Stimulated activated naive CD8-positive, alpha-beta T cell treated with anti-CD3 and anti-CD28 coated beads, Interleukin-15, Interleukin-2, amounts not matched to agents 100 U/mL and 50 U/mL, for 24 hours (primary cell): ENCODE results near the gene BLCAP.

Source experiments
- ATAC-seq: fragments of 150-1000 bp; cut with Tn5 transposase; one replicate; pipeline ENCODE4 v1.10.0; 2021
- DNase-seq: peaks from one replicate; pipeline ENCODE4 v3.0.0; 2021

Gene BLCAP

DNA sequence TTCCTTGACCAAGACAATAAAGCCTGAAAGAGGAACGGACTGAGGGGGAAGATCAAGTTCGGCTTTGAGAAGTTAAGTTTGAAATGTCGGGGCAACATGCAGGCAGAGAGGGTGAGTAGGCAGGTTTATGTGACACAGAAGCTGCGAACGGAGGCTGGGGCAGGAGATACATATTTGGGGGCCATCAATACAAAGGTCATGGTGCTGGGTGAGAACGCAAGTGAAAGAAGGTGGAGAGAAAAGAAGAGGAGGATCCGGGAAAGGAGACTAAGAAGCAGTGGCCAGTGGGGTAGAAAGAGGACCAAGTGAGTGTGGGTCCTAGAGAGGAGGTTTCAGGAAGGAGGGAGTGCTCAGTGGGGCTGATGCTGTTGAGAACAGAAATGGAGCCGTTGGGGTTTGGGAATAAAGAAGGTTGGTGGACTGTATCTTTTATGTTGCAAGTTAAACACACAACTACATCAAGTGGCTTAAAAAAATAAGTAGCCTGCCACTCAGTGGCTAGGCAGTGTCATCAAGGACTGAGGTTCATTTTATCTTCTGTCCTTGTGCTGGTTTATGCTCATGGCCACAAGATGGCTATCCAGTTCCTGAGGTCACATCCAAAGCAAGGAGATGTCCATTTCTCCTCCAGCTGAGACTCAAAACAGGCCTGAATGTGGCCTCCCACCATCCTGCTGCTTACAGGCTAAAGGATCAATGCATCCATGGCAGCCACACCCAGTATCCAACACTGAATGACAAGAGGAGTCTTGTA lies 1.7 kb upstream of the BLCAP start:
- DNase-seq (no peak), ATAC-seq (no peak)

DNA sequence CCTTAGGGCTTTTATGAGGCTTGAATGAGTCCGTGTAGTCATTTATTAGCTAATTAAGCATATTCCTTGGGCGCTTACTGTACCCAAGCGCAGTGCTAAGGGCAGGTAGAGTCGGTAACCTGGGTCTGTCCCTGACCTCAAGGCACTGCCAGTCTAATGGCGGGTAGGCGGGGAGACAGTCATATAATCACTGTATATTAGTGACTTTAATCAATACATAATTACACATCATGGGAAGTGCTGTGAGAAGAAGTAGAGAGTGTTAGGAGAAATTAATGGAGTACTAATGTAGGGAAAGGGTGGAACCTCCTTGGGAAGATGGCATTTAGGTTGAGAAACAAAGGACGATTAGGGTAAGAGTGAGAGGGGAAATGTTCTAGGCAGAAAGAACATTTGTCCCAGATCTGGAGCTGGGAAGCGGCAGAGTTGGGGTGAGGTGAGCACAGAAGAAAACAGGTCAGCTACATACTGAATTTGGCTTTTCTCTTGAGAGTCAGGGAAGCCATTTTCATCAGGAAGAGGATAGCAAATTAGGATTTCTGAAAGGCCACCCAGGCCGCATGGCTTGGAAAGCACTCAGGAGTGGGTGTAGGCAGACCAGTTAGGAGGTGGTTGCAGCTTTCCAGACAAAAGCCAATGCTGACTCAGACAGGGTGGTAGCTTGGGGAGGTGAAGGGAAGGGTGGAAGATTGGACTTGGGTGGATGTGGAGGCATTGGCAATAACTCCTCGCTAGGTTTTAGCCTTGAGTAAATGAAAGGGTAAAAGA lies 954 bp upstream of the BLCAP start:
- DNase-seq (no peak), ATAC-seq (peak; percentile 4)

DNA sequence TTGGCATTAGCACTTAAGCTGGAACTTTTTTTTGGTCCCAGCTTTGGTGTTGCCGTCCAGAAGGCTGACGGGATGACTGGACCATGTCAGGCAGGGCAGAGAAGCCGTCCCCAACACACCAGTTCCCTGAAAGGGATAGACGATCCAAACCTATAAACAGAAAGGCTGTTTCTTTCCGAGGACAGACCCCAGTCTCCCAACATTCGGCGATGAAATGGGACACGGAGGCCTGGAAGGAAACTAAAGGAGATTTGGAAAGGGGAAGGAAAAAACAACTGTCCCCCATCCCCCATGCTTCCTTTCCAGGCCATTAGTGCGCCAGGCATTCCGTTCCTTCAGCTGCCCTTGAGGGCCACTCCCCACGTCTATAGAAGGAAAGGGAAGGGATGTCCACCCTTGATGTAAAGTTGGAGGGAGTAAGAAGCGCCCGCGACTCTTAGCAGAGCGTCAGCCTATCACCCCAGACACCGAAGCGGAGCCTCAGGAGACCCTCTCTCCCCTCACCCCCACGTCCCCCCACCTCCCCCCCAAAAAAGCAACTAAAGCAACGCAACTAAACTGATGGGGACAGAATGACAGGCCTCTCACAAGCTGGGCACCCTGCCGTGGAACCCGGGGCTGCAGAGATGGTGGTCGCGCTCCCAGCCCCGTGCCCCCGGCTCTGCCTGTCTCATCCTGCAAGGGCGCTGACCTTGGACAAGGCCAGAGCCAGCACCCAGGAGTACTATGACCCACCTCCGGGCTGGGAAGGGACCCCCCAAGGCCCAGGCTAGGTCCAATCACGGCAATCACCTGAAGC lies 638 bp downstream of the BLCAP start:
- no peak for DNase-seq
- ATAC-seq = no peak

DNA sequence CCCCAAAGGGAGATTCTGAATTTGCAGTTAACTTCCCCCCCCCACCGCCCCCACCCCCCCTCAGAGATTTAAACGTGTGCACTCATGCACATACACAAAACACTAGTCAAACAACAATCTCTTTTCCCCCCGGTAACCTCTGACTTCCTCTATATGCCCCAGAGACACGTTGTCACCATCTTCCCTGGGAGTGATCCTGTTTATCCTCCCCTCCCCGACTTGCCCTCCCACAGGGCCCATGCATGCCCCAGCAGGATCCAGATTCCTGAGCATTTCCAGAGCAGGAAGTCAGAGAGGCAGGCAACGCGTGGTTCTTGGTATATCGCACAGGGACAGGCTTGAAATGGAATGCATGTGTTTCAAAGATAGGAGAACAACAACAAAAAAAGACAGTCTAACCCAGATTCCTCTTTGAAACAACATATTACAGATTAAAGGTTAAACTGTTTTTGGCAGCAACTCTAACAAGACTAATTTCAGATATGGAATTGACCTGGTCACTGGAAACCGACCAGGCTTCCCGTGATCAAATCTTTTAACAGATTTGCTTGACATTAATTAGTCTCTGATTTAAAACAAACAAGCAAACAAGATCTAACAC lies 1.3 kb downstream of the BLCAP start:
- ATAC-seq = no peak
- no peak for DNase-seq

DNA sequence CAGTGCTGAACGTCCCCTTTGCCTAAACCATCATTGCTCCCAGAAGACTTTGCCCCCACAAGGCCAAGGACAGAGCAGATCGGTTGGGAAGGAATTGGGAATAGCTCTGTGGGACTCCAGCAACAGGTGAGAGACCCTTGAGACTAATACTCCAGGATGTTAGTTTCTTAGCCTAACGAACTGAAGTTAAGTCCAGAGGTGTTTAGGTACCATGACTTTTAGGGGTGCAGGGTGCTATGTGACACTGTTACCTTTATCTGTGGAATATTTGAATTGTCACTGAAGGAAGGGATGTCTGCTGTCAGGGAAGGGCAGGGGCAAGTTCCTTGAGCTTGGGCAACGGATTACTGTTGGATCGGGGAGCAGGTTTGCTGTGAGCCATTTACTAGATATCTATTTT lies 1.9 kb downstream of the BLCAP start:
- ATAC-seq = no peak
- DNase-seq = no peak

DNA sequence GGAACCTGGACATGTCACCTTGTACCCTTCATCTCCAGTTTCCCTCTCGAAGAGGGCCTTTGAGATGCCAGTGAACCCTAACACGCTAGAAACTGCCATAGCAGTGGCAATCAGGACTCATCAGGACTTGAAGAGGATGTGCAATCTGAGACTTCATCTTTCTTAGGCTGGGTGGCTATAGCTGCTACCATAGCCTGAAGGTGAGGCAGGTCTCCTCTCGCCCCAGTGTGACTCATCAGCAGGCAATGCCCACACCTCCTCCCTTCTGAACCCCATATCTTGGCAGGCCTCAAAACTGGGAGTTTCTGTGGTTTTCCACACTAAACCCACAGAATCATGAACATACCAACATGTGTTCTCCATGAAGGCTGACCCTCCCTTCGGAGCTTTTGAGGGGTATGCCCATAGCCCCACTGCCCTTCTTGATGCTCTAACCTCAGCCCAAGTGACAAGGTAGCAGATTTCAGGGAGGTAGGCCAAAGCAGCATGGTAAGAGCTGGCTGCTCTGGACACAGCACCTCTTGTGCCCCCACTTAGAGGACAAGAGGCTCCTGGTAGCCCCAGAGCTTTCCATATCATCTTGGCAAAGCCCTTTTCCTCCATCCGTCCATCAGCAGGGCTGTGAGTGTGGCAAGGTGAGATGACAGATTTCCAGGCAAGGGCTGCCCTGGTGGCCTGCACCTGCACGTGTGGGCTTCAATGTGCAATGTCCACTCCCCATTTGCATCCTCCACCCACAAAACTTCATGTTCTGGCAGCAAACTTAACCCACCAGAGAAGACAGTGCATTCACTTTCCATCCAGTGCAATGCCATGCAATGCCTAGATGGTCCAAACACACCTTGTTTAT lies 2.6 kb downstream of the BLCAP start:
- DNase-seq (peak; percentile 33), ATAC-seq (peak; percentile 26)

DNA sequence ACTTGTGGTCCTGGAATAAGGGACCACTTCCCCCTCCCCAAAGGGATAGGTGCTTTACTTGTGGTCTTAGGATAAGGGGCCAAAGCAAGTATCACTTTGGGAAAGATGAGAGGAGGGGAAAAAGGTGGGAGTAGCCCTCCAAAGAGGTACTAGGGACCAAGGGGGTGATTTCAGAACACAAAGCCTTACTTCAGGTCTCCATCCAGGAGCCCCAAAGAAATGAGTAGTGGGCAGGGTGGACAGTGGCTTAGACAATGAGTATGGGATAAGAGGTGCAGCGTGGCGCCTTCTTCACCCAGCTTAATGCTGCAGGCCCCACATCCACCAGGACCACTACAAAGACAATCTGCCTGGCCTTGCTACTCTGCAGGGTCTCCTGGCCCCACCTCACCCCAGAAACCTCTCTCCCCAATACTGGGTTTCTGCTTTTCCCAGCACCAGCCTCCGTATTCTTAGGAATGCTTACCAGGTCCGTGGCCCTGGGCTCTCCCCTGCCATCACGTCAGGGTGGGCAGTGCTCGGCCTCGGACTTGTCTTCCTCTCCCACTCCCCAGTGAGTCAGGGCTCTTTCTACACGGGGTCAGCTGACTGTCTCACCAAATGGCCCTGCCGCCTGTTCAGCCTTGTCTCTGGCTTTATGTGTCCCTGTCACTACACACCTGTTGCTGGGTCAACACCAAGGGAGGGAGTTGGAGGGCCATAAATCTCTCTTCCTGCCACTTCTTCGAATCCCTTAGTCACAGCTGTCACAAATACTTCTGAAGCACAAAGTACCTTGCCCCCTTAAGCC lies 3.6 kb downstream of the BLCAP start:
- no peak for ATAC-seq
- DNase-seq = no peak

DNA sequence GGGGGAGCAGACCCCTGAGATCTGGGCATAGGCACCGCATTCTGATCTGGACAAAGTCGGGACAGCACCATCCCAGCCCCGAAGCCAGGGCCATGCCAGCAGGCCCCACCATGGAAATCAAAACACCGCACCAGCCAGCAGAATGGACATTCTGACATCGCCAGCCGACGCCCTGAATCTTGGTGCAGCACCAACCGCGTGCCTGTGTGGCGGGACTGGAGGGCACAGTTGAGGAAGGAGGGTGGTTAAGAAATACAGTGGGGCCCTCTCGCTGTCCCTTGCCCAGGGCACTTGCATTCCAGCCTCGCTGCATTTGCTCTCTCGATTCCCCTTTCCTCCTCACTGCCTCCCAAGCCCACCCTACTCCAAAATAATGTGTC lies 4.7 kb downstream of the BLCAP start:
- no peak for ATAC-seq

DNA sequence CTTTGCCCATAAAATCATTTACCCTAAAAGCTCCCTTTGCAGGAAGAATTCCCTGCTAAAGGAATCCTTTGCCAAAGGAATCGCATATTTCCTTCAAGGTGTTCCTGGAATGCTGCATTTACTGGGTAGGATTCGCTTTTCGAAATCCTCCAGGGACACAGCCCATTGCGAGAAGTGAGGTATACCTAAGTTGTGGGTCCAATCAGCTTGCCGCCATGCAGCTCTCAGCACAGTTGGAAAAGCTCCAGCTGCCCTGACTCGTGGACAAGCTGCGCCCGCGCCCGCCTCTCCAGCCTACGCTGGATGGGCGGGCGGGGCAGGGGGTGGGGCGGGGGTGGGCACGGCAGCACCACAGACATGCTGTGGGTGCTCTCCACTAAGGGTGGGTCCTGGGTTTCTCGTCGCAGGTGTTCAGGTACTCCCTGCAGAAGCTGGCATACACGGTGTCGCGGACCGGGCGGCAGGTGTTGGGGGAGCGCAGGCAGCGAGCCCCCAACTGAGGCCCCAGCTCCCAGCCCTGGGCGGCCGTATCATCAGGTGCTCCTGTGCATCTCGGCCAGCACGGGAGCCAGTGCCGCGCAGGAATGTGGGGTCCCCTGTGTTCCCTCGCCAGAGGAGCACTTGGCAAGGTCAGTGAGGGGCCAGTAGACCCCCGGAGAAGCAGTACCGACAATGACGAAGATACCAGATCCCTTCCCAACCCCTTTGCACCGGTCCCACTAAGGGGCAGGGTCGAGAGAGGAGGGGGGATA lies 5.2 kb downstream of the BLCAP start:
- DNase-seq (no peak), ATAC-seq (no peak)

More for the DNA sequence above, 4.7 kb downstream of the BLCAP start:
- no peak for DNase-seq

DNA sequence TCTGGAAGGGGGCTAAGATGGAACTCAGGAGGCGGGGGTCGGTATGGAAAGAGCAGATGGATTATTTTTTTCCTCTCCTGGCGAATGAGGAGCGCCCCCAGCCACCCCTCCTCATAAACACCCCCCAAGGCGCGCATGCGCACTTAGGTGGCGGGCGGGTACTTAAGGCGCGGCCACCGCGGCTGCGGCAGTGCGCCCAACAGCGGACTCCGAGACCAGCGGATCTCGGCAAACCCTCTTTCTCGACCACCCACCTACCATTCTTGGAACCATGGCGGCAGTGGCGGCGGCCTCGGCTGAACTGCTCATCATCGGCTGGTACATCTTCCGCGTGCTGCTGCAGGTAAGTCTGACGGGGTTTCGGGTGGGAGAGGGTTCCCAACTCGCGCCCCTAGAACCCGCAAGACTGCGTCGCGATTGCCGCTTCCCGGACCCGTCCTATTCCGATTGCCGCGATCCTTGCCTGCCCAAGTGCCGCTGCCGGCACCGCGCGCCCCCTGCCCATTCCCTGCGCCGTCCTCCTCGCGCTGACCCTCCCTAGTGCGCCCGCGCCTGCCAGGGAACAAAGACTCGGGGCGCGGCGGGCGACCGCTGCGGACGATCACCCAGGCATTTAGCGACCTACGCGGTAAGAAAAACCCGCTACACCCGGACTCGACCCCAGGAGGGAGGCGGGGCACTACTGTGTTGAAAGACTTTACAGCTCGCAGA lies 6.5 kb downstream of the BLCAP start, which contains the start of gene NNAT:
NNAT (plus strand) TSS at position 190 of the 711 bp plus-strand sequence; CDS start at position 272, 82 bp downstream.
- ATAC-seq = no peak
- no peak for DNase-seq

DNA sequence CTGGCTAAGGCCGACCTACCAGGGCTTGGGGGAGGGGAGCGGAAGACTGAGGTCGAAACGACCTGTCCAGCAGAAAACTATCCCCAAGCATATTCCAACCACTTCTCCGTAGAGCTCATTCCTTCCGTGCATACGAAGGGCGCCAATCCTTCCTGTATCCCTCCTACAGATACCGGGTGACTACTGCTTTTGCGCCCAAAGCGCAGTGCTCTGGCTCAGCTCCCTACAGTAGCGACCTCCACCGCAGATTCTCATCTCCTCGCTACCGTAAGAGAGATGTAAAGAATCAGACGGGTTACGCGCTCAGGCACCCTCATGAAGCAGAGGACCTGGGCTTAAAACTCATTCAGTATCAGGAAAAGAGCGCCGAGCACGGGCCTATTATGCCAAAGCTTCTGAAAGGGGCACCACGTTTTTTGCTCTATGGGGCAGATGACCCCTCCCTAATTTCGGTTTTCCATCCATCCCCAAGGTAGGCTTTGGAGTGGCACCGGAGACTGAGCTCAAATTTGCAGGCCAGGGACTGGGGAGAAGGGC lies 7.2 kb downstream of the BLCAP start:
- no peak for DNase-seq
- no peak for ATAC-seq

DNA sequence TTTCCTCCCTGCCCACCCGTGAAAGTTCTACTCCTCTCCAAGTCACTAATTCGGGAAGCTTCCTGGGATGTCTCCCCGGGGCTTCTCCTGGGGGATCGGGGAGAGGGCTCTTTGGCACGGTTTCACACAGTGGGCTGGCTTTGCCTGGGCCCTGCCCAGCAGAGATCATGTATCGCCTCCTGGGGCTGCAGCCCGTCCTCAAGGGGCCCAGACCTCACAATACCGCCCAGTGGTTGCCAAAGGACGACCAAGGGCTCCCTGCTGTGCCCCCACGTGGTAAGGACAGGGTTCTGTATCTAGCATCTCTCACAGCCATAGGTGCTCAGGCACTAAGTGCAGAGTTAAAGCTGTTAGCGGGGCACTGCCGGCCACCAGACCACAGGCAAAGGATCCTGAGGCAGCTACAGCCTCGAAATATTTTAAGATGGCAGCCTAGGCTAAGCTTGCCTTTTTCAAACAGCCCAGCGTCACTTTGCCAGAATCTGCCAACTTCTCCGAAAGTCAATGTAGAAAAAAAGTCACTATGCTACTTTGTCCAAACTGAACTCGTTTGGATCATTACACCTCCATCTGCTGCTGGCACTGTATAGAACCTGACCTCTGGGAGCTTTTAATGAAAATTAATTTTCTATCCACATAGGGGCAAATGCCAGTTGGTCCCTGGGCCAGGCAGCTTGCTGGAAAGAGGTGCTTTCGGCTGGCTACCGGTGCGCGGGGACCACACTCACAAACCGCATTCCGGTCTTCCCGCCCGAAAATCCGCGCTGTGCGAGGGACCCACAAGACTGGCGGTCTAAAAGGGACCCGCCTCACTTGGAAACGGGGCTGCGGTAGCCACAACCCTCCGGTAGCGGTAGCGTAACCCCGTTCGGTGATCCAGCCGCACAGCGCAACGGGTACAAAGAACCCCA lies 7.9 kb downstream of the BLCAP start:
- no peak for DNase-seq
- ATAC-seq = no peak

DNA sequence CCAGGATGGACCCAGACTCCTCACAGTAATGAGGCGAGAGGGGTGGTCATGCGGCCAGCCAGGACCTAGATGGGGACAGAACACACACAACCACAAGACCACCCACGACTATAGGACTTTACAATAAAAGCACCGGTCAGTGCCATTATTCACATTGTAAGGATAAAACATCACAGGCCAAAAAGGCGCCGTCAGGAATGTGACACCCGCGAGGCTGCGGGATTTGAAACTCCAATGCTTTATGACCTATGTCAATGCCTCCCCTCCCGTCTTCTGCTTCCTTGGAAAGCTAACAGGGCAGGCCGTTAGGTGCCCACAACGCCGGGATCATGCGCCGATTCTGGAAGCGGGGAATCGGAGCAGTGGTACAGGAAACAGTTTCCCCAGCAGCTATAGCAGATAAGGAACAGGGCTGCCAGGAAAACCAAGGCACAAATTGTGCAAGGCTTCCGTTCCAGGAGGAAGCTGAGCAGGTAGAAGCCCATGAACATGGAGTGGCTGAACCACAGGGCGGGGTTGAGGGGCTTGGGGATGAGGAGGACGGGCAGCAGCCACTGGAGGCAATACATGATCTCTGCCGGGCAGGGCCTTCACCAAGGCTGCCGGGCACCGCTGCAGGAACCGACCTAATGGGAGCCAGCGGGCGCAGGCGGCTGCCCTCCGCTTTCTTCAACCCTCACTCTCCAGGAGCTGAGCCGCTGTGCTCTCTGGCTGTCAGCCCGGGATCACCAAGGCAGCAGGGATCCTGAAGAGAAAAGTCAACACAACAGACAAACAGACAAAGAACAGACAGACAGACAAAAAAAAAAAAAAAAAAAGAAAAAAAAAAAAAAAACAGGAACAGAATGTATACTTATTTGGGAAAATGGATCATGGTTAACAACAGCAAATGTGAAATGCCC lies 8.8 kb downstream of the BLCAP start:
- no peak for DNase-seq
- ATAC-seq = no peak

DNA sequence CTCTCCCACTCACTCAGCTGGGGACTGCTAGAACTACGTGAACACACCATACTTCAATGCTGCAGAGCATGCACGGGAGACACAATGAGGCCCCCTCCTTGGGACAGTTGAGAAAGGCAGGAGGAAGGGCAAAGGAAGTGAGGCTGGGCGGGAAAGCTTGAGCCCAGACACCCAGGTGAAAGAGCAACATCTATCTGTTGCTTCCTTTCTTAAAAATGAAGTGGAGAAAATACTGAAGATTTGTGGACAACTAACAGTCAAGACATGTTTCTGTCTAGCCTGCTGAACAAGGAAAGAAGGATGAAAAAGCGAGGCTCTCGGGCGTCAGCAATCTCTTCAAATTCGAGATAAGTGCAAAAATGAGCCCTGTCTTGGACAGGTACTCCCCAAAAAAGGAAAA lies 9.6 kb downstream of the BLCAP start:
- ATAC-seq (no peak), DNase-seq (no peak)

DNA sequence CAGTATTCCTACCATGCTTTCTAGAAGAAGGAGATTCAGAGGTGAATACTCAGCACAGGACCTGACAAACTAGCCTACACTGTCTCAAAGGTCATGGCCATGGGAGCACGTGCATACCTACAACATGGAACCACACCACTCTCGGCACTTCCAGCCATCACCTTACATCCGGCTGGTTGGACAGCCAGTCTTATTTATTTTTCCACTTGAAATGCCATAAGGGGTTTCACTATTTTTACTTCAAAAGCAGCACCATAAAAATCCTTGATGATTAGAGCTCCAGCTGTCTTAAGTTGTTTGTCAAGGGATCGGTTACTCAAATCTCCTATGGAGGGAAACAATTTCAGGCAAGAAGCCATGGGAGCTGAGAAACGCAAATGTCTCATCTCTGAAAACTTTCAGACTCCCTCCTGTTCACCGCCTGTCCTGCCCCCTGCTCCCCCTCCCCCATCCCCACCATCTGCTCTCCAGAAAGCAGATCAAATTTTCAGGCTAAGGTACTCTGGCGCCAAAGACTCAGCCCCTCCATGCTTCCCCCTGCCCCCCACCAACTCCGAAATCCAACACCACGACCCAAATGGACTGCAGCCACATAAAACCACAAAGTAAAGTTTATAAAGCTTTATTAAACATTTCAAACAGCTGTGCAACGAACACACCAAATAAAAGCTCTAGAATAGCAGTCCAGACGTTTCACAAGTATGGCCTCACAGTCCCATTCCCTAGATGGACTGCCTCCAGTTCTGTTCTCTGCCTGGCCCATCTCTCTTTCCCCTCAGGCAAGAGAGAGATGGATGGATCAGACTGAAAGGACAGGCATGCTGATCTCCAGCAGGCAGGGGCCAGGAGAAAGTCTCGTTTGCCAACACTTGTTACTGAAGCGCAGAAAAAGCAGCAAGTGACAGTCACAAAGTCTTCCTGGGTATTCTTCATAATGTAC lies 10.6 kb downstream of the BLCAP start:
- no peak for DNase-seq
- no peak for ATAC-seq

DNA sequence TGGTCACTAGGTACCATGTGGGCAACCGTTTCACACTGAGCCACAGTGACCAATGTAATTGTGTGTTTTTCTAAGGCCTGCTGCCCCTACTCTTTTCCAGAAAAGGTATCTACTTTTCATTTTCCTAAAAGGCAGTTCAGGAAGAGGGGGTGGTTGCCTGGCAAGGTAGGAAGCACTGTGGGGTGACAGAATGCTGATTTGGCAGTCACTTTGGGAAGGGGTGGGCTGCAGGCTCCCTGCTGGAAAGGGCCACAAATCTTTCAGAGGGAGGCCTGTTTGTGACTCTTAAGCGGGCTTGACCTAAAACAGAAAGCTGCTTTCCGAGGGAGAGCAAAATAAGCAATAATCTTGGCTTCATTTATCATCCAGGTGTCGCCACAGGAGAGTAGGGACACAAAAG lies 11.8 kb downstream of the BLCAP start:
- ATAC-seq = no peak
- no peak for DNase-seq
